WERI-Rb-1 (cell line): ENCODE data around the gene CDON.

Source experiments
- DNase-seq: peaks from one replicate; pipeline ENCODE4 v3.0.0-alpha.2; 2020
- H3K27ac ChIP-seq: fragments of 250-450 bp; sonication (Bioruptor Pico); 2 replicates; pipeline ENCODE4 v1.5.1; 2020; ENCODE audit warnings: mild to moderate bottlenecking, moderate library complexity
- H3K27me3 ChIP-seq: fragments of 250-450 bp; sonication (Bioruptor Pico); 2 replicates; pipeline ENCODE4 v1.5.1; 2021; ENCODE audit warnings: mild to moderate bottlenecking, low read depth, moderate library complexity; ENCODE audit not compliant: insufficient read depth, severe bottlenecking
- H3K36me3 ChIP-seq: fragments of 250-450 bp; sonication (Bioruptor Pico); 2 replicates; pipeline ENCODE4 v1.5.1; 2020; ENCODE audit warnings: mild to moderate bottlenecking, moderate library complexity
- H3K4me3 ChIP-seq: 2 replicates; pipeline ENCODE4 v1.5.1; 2011; ENCODE audit warnings: low read depth, mild to moderate bottlenecking, control low read depth, low read length
- H3K9me3 ChIP-seq: fragments of 250-450 bp; sonication (Bioruptor Pico); 2 replicates; pipeline ENCODE4 v1.5.1; 2021; ENCODE audit warnings: mild to moderate bottlenecking, moderate library complexity; ENCODE audit not compliant: severe bottlenecking
- TF ChIP-seq, protein P1 (sequence below): IDR thresholded peaks from 2 replicates; pipeline ENCODE4 v1.5.1; 2011; ENCODE audit warnings: low read depth, mild to moderate bottlenecking, control low read depth, inconsistent platforms, low read length

CDON gene

GRCh38 chr11:125941267-125941618 lies 121.4 kb downstream of the CDON start:
- TF ChIP-seq, protein P1, sequence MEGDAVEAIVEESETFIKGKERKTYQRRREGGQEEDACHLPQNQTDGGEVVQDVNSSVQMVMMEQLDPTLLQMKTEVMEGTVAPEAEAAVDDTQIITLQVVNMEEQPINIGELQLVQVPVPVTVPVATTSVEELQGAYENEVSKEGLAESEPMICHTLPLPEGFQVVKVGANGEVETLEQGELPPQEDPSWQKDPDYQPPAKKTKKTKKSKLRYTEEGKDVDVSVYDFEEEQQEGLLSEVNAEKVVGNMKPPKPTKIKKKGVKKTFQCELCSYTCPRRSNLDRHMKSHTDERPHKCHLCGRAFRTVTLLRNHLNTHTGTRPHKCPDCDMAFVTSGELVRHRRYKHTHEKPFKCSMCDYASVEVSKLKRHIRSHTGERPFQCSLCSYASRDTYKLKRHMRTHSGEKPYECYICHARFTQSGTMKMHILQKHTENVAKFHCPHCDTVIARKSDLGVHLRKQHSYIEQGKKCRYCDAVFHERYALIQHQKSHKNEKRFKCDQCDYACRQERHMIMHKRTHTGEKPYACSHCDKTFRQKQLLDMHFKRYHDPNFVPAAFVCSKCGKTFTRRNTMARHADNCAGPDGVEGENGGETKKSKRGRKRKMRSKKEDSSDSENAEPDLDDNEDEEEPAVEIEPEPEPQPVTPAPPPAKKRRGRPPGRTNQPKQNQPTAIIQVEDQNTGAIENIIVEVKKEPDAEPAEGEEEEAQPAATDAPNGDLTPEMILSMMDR, result no peak
- no peaks in the 10 kb centered on the region for H3K36me3 ChIP-seq
- H3K9me3 ChIP-seq, result no peaks in the 10 kb centered on the region
- no peak overlapping the region for H3K27ac ChIP-seq
- no peak for DNase-seq
- H3K4me3 ChIP-seq, result no peak overlapping the region
- no peaks in the 10 kb centered on the region for H3K27me3 ChIP-seq

DNA sequence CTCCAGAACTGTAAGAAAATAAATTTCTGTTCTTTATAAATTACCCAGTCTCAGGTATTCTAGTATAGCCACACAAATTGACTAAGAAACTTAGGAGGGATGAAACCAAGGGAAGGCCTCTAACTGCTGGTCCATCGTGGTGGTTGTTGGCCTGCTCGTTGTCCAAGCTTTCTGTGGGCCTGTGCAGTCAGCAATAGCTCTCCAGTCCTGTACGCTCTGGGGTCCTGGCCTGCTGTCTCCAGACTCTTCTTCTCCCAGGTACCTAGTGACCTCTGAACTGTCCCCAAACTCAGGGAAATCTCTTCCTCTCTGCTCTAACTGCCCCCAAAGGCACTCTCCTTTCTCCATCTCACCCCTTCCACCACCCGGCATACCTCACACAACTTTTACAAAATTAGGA lies 122.5 kb downstream of the CDON start:
- TF ChIP-seq, protein P1, result no peak
- no peaks in the 10 kb centered on the region for H3K36me3 ChIP-seq
- H3K4me3 ChIP-seq, result no peak overlapping the region
- no peak for DNase-seq
- H3K27me3 ChIP-seq, result no peaks in the 10 kb centered on the region
- no peak overlapping the region for H3K27ac ChIP-seq
- H3K9me3 ChIP-seq, result no peaks in the 10 kb centered on the region

DNA sequence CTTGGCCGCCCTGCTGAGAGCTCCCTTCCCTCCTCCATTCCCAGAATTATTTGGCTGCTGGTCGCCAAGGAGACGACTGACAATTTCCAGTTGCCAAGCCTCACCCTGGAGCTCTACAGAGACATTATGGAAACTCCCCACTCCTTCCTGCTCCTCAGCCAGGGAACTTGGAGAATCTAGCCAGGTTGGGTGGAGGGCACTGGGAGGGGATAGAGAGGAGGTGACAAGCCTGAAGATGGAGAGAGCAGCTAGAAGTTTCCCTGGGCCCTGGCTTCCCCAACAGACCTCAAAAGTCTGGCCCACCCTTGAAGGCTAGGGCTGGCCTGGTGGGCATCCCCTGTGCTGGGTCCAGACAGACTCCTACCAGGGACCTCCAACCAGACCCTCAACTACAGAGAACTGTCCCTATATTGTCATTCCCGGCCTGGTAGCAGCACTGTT lies 123.6 kb downstream of the CDON start:
- Histone ChIP-seq H3K9me3 (no peaks in the 10 kb centered on the region), H3K27ac (no peak overlapping the region), H3K36me3 (no peaks in the 10 kb centered on the region), H3K4me3 (no peak overlapping the region), H3K27me3 (no peaks in the 10 kb centered on the region)
- TF ChIP-seq, protein P1, result no peak
- DNase-seq, result no peak

DNA sequence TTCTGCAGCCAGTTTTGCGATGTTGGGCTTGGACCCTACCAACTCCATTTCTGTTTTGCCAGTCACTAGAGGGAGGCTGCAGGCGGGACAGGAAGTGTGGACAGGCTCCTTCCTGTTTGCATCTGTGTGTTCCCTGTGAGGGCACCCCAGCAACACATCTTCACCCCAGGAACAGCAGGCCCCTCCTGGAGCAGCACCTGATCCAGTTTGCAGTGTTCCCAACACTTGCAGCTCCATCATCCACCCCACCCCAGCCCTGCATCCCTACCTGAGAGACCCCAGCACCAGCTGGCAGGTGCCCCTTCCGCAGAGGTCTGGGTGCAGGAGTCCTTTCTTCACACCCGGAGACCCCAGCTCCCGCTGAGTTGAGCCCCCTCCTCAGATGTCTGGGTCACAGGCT lies 124.2 kb downstream of the CDON start:
- DNase-seq, result no peak
- Histone ChIP-seq H3K27me3 (no peaks in the 10 kb centered on the region), H3K36me3 (no peaks in the 10 kb centered on the region), H3K4me3 (no peak overlapping the region), H3K9me3 (no peaks in the 10 kb centered on the region), H3K27ac (no peak overlapping the region)
- TF ChIP-seq, protein P1, result no peak

- H3K4me3 ChIP-seq, result no peak overlapping the region
- TF ChIP-seq, protein P1, result no peak
- H3K27ac ChIP-seq, result no peak overlapping the region
- no peaks in the 10 kb centered on the region for H3K27me3 ChIP-seq
- H3K9me3 ChIP-seq, result no peaks in the 10 kb centered on the region
- no peak for DNase-seq
- H3K36me3 ChIP-seq, result no peaks in the 10 kb centered on the region
Measured at GRCh38 chr11:125935618-125936199, 127.0 kb downstream of the CDON start.

DNA sequence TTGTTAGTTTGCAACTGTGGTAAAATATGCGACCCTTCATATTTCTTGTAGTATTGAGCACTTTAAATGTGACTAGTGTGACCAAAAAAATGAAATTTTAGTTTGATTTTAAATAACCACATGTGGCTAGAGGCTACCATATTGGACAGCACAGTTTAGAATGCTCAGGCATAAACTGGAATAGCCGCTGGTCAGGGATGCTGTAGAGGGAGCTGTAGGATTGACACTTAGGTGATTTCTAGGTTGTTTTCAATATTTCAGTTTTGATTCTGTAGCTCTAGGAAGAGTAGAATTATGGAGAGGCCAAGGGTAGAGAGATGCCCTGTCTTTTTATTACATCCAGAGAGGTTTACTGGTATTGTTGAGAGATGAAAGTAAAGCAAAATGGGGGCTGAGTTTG lies 127.6 kb downstream of the CDON start:
- no peak overlapping the region for H3K4me3 ChIP-seq
- TF ChIP-seq, protein P1, result 0 out of 2 replicates have a peak, but pooled peaks have one; percentile 2
- H3K36me3 ChIP-seq, result no peaks in the 10 kb centered on the region
- no peaks in the 10 kb centered on the region for H3K27me3 ChIP-seq
- no peak for DNase-seq
- H3K9me3 ChIP-seq, result no peaks in the 10 kb centered on the region
- H3K27ac ChIP-seq, result no peak overlapping the region
